Thyroid gland (tissue), 4 donors: ENCODE measurements around the gene MUSTN1. TPM values are rescaled to one million over a fixed set of nuclear protein-coding genes. Genes with fewer than 3 reads are reported as not detected.

Experiments
- DNase-seq, 2 donors: peaks; one replicate each; pipeline ENCODE4 v3.0.0-alpha.2; 2019
- H3K27ac ChIP-seq, 3 donors: fragments of 200-600 bp; sonication (generic); 1 replicate in 2 of 3; 2 replicates in 1 of 3; pipeline ENCODE4 v1.5.1; 2016 to 2019; ENCODE audit warnings: mild to moderate bottlenecking in 1 of 3, moderate library complexity in 1 of 3
- H3K27me3 ChIP-seq: fragments of 200-600 bp; sonication (generic); one replicate; pipeline ENCODE4 v1.5.1; 2019
- H3K36me3 ChIP-seq, 2 donors: fragments of 200-600 bp; sonication (generic); one replicate each; pipeline ENCODE4 v1.5.1; 2016 to 2019
- H3K4me1 ChIP-seq, 2 donors: fragments of 200-600 bp; sonication (generic); one replicate each; pipeline ENCODE4 v1.5.1; 2017 to 2019
- H3K4me3 ChIP-seq, 3 donors: fragments of 200-600 bp; sonication (generic); replicated peaks in 1 of 3; 1 replicate in 2 of 3; 2 replicates in 1 of 3; pipeline ENCODE4 v1.5.1; 2016; ENCODE audit warnings: mild to moderate bottlenecking in 1 of 3
- H3K9me3 ChIP-seq: fragments of 200-600 bp; sonication (generic); one replicate; pipeline ENCODE4 v1.5.1; 2017
- CTCF ChIP-seq, 6 experiments: fragments of 200-600 bp in 3 of 6; fragments of 450-650 bp in 3 of 6; sonication (generic) in 3 of 6; IDR thresholded peaks; one replicate each; pipeline ENCODE4 v1.5.1; 2016 to 2019; ENCODE audit warnings: antibody characterized with exemption in 6 of 6, mild to moderate bottlenecking in 2 of 6, inconsistent platforms in 1 of 6, moderate library complexity in 1 of 6
- POLR2A ChIP-seq, 2 donors: fragments of 450-650 bp; IDR thresholded peaks; one replicate each; pipeline ENCODE4 v1.6.1; 2017; ENCODE audit warnings: antibody characterized with exemption in 2 of 2, mild to moderate bottlenecking in 2 of 2, moderate library complexity in 1 of 2
- WGBS, 2 donors: methylation state at CpG; one replicate each; pipeline ENCODE4 v1.1.5; 2017; 5-methylcytosine and 5-hydroxymethylcytosine counted together
- intact Hi-C: fragments of 100-400 bp; cut with DNase I; formaldehyde crosslinking; loops from one replicate; pipeline ENCODE4 v1.15.1; 2023
- total RNA-seq, 4 donors: library from RNA; depleted of rRNA; stranded (reverse); fragments of >200 nt; gene quantifications; one replicate each; pipeline ENCODE4 v1.2.3, GENCODE V29; 2016

The MUSTN1 gene
- total RNA-seq, 4 donors from 2014 or later: 4.0 to 7.0 (median 6.7) TPM

DNA sequence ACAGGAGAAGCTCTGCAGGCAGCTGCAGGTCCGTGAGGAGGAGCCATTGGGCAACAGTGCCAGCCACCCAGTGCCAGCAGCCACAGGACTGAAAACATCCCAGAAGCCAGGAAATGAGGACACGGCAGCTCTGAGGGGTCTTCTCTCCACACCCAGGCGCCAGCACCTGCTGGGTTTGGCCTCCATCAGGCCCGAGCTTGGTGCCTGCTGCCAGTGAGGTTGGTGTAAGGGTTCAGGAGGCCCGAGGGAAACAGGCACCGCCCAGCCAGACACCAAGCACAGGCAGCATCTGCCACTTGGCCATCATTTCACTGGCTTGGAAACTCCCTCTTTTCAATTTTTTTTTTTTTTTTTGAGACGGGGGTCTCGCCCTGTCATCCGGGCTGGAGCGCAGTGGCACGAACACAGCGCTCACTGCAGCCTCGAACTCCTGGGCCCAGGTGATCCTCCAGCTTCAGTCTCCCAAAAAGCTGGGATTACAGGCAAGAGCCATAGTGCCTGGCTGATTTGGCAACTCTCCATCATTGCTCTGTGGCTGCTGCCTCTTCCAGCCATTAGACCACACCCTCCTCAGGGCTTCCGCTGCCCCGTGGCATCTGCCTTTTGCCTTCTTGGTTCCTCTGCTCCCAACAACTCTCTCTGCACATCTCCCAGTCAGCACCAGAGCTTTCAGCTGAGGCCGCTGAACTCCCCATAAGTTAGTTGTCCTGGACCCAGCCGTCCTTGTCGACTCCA lies 41.7 kb downstream of the MUSTN1 start:
- no peaks in the 10 kb centered on the region for H3K36me3 ChIP-seq
- no peak overlapping the region for H3K4me3 ChIP-seq
- H3K4me1 ChIP-seq: peaks cover 0 to 5% of the 10 kb centered on the region in 2 donors
- WGBS, 2 donors: 77 to 86% methylated on average over 18 of the region's 18 CpGs
- intact Hi-C loops: no loop called here
- no peaks in the 10 kb centered on the region for H3K27me3 ChIP-seq
- H3K9me3 ChIP-seq: no peaks in the 10 kb centered on the region
- DNase-seq: no peak
- no peak overlapping the region for H3K27ac ChIP-seq
- TF ChIP-seq CTCF (IDR thresholded peaks at IDR 0.05): no peak
- TF ChIP-seq POLR2A (IDR thresholded peaks at IDR 0.05): no peak

DNA sequence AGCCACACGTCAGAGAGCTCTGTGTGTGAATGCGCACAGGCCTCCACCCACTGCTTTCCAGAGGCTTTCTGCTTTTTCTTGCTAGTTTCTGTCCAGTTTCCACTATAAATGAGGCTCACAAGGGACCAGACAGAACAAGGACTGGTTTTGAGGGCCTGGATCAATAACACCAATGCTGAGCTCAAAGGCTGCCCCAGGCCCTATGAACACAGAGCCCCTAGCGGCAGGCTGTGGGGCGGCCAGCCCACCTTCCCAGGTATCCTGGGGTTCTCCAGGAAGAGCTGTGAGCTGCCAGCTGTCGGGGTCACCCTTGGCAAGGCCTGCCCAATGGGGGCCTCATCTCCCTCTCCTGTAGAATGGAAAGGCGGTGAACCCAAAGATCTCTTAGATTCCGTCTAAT lies 42.4 kb downstream of the MUSTN1 start:
- TF ChIP-seq POLR2A (IDR thresholded peaks at IDR 0.05): no peak
- no peak for TF ChIP-seq CTCF (IDR thresholded peaks at IDR 0.05)
- Histone ChIP-seq H3K27me3 (no peaks in the 10 kb centered on the region), H3K36me3 (no peaks in the 10 kb centered on the region), H3K27ac (no peak overlapping the region), H3K4me3 (no peak overlapping the region), H3K4me1 (peaks cover 0 to 5% of the 10 kb centered on the region in 2 donors), H3K9me3 (no peaks in the 10 kb centered on the region)
- intact Hi-C loops: no loop called here
- WGBS, 2 donors: 84 to 92% methylated on average over 2 to 7 of the region's 7 CpGs
- no peak for DNase-seq

DNA sequence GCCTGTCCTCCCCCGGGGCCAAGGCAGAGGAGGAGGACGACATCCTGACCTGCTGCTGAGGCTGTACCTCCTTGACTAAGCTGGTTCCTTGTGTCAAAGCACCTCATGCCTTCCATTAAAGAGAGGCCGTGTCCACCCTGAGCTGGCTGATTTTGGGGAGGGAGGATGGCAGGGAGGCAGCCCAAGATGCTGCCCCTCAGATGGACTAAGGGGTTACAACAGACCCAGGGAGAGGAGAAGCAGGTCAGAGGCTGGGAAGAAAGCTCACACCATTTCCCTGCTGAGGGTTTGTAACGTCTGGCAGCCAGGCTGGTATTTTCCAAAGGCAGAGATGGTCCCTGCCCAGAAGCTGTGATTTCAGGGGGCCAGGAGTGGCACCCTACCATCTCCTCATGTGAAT lies 42.9 kb downstream of the MUSTN1 start:
- 71 to 77% methylated on average over 3 to 4 of the region's 4 CpGs for WGBS, 2 donors
- TF ChIP-seq CTCF (IDR thresholded peaks at IDR 0.05): no peak
- TF ChIP-seq POLR2A (IDR thresholded peaks at IDR 0.05): no peak
- intact Hi-C loops: no loop called here
- Histone ChIP-seq H3K27ac (no peak overlapping the region), H3K4me3 (no peak overlapping the region), H3K27me3 (no peaks in the 10 kb centered on the region), H3K36me3 (no peaks in the 10 kb centered on the region), H3K4me1 (peaks cover 0 to 5% of the 10 kb centered on the region in 2 donors), H3K9me3 (no peaks in the 10 kb centered on the region)
- no peak for DNase-seq

DNA sequence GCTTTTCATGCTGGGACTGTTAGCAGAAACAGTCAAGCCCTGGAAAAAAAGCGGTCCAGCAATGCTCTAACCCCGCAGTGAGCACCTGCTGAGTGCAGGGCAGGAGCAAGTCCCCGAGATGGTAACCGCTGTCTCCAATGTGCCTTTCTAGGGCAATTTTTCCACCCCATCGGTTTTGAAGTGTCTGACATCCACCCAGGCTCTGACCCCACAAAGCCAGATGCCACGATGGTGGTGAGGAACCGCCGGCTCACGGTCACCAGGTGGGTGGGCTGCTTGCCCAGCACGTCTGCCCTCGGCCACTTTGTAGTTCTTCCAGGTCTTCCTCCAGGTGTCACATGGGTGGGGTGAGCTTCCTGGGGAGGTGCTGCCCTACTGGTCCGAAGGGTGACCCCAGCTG lies 43.5 kb downstream of the MUSTN1 start:
- Histone ChIP-seq H3K36me3 (no peaks in the 10 kb centered on the region), H3K4me3 (no peak overlapping the region), H3K27me3 (no peaks in the 10 kb centered on the region), H3K9me3 (no peaks in the 10 kb centered on the region), H3K27ac (no peak overlapping the region), H3K4me1 (peaks cover 0 to 5% of the 10 kb centered on the region in 2 donors)
- no peak for DNase-seq
- intact Hi-C loops: no loop called here
- TF ChIP-seq POLR2A (IDR thresholded peaks at IDR 0.05) (no peak), CTCF (IDR thresholded peaks at IDR 0.05) (no peak)
- 59 to 67% methylated on average over 1 to 11 of the region's 12 CpGs for WGBS, 2 donors

- H3K27ac ChIP-seq: no peak overlapping the region
- 86 to 93% methylated on average over 13 of the region's 13 CpGs for WGBS, 2 donors
- H3K9me3 ChIP-seq: no peaks in the 10 kb centered on the region
These were observed 44.1 kb downstream of the MUSTN1 start for GRCh38 chr3:52790741-52791140.

More at GRCh38 chr3:52790741-52791140, 44.1 kb downstream of the MUSTN1 start:
- intact Hi-C loops: no loop called here
- peaks cover 0 to 5% of the 10 kb centered on the region in 2 donors for H3K4me1 ChIP-seq
- TF ChIP-seq POLR2A (IDR thresholded peaks at IDR 0.05) (no peak), CTCF (IDR thresholded peaks at IDR 0.05) (no peak)
- no peak overlapping the region for H3K4me3 ChIP-seq
- no peaks in the 10 kb centered on the region for H3K36me3 ChIP-seq
- H3K27me3 ChIP-seq: no peaks in the 10 kb centered on the region
- DNase-seq: no peak
